HG03135 (cell line): ENCODE results near the gene CCDC117.
"Not testable (repeated sequence)": the region's sequence is repeated elsewhere in the genome, so short reads cannot be mapped to it uniquely, and the experiment has no call there.

Experiments
- ATAC-seq: cut with Tn5 transposase; IDR thresholded peaks from one replicate; pipeline ENCODE4 v1.9.1; 2021; ENCODE audit warnings: mild to moderate bottlenecking, moderate library complexity; ENCODE audit not compliant: unreplicated experiment

CCDC117 gene

DNA sequence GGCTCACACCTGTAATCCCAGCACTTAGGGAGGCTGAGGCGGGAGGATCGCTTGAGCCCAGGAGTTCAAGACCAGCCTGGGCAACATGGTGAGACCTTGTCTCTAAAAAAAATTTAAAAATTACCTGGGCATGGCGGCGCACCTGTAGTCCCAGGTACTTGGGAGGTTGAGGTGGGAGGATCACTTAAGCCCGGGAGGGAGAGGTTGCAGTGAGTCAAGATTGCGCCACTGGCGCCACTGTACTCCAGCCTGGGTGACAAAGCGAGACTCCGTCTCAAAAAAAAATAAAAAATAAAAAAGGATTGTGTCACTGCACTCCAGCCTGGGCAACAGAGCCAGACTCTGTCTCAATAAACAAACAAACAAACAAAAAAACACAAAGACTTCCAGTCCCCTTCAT lies 52.0 kb downstream of the CCDC117 start:
- not testable (repeated sequence) for ATAC-seq

DNA sequence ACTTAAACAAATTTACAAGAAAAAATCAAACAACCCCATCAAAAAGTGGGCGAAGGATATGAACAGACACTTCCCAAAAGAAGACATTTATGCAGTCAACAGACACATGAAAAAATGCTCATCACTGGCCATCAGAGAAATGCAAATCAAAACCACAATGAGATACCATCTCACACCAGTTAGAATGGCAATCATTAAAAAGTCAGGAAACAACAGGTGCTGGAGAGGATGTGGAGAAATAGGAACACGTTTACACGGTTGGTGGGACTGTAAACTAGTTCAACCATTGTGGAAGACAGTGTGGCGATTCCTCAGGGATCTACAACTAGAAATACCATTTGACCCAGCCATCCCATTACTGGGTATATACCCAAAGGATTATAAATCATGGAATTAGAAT lies 53.9 kb downstream of the CCDC117 start:
- not testable (repeated sequence) for ATAC-seq

DNA sequence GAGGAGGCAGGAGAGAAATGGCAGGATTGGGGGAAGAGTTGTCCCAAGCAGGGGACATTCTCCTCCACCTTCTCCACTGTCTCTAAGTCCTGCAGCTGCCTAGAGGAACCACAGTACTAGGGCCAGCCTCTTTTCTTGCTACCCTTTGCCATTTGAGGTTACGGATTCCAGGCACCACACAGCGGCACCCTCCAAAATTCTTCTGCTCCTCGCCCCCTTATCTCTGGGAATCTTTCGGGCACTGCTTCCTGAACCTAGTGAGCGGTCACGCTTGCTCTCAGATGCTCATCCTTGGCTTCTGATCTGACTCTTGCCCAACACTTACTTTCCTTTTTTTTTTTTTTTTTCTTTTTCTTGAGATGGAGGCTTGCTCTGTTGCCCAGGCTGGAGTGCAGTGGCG lies 54.4 kb downstream of the CCDC117 start:
- ATAC-seq: no peak

DNA sequence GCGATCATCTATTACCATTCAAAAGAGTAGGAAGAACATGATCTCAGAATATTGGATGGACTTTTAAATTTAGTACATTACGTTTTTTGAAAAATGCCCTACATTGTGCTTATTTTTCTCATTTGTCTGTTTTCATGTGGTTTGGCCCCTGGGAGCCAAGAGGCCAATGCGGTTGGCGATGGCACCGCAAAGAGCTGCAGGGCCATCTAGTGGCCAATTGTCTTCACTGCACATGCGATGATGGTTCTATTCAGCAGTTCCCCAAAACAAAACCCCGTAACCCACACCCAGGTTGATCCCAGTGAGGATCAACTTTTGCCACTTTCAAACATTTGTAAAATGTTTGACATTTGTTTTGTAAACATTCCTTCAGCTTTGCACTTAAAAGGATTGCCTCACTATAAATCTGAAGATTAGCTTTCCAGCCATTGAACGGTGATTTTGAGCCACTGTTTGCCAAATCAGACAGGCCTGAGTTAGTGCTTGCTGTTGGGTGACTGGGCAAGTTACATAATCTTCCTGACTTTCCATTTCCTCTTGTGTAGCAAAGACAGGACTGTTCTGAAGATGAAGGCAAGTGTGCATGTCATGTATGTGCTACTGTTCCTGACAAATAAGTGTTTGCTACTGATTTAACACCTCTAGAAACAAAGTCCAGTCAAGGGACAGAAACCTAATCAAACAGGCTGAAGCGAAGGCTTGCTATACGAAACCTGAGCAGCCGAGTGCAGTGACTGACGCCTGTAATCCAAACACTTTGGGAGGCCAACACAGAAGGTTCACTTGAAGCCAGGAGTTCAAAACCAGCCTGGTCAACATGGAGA lies 57.1 kb downstream of the CCDC117 start:
- ATAC-seq: peak; percentile 71

DNA sequence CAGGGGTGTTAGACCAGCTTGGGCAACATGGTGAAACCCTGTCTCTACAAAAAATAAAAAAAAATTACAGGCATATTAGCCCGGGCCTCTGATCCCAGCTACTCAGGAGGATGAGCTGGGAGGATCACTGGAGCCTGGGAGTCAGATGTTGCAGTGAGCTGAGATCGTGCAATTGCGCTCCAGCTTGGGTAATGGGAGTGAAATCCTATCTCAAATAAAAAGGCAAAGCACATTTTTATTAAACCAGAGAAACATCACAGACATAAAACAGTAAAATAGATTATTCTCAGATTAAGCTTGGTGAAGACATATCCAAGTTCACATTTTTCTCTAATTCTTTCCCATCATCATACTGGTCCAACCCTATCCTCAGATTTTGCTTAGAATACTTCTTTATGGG lies 57.9 kb downstream of the CCDC117 start:
- no peak for ATAC-seq

DNA sequence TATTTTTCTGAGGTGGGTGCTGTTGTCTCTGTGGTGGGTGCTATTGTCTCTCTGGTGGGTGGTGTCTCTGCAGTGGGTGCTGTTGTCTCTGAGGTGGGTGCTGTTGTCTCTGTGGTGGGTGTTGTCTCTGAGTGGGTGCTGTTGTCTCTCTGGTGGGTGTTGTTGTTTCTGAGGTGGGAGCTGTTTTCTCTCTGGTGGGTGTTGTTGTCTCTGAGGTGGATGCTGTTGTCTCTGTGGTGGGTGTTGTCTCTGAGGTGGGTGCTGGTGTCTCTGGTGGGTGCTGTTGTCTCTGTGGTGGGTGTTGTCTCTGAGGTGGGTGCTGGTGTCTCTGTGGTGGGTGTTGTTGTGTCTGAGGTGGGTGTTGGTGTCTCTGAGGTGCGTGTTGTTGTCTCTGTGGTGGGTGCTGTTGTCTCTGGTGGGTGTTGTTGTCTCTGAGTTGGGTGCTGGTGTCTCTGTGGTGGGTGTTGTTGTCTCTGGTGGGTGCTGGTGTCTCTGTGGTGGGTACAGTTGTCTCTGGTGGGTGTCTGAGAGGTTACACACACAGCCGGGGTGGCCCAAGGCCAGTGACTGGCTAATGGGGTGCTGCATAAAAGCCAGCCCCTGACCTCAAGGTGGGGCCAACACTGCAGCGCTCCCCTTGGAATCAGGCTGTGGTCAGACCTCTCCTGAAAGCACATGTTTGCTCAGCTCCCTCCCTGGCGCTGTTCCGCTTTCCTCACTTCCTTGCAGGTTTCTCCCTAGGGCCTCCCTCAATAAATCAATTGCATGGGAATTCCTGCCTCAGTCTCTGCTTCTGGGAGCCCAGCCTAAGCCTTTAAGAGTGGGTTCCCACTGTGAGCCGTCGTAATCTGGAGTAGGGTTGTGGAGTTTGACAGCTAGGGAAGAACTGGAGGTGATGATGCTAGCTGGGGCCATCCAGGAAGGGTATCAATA lies 58.9 kb downstream of the CCDC117 start:
- ATAC-seq: no peak

DNA sequence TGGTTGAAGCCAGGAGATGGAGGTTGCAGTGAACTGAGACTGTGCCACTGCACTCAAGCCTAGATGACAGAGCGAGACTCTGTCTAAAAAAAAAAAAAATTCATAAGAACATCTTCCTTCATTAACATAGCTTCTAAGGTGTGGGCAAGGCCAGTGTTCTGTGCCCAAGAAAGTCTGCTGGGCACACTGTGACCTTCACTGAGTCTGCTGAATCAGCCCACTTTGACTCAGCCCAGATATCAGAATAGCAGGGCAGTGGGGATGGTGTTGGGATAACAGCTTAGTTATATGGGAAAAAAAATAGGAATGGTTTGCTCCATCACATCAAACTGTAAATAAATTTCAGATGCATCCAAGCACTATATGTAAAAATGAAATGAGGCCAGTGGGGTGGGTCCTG lies 60.2 kb downstream of the CCDC117 start:
- no peak for ATAC-seq

DNA sequence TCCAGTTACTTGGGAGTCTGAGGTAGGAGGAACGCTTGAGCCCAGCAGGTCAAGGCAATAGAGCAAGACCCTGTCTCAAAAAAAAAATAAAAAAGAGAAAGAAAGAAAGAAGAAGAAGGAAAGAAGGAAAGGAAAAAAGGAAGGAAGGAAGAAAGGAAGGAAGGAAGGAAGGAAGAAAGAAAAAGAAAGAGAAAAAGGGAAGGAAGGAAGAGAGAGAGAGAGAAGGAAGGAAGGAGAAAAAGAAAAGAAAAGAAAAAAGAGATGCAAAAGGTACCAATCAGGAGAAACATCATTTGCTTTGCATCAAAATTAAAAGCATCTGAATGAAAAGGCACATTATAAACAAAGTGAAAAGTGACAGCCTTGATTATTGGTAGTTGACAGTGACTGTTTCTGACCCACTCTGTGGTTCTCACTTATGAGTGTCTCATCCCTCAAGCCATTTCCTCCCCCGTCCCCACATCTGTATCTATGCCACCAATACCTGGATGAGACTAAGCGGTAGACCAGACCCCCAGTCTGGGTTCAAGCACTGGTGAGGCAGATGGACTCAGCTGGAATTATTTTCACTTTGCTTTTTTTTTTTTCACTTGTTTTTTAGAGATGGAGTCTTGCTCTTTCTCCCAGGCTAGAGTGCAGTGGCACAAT lies 60.9 kb downstream of the CCDC117 start:
- ATAC-seq: no peak

DNA sequence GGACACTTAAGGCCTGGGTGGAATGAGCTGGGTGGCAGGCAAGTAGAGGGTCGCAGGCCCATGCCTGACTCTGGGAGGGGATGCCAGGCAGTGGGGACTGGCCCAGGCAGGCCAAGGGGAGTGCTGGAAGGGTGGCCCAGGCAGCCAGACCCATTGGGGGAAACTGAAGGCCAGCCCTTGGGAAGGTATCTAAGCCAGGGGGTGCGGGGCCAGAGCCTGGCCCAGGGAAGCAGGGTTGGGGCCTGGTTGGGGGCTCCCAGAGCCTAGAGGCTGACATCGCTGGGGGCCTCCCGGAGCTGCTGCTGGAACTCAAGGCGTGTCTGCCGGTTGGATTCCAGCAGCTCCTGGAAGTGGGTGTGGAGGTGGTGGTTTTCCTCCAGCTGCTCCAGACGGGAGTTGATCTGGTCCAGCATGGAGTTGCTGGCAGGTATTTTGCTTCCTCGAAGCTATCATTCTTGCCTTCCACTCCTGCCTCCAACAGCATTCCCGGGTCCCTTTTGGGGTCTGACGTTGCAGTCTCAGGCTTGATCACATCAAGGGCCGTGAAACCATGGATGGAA lies 63.2 kb downstream of the CCDC117 start:
- ATAC-seq: no peak

DNA sequence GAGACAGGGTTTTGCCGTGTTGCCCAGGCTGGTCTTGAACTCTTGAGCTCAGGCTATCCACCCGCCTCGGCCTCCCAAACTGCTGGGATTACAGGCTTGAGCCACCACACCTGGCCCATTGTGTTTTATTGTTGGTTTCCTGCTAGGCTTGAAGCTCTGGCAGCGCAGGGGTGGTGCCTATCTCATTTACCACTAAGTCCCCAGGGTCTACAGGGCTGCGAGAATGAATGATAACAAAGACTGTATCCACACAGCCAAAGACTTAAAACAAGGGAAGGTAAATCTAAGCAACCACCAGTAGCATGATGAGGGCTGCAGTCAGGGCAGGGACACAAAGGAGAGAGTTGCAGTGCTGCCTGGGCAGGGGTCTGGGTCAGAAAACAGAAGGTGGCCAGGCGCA lies 65.1 kb downstream of the CCDC117 start:
- no peak for ATAC-seq
